Suprapubic skin (tissue), 4 donors: Measurements from ENCODE around the gene TIMM13. TPM values are rescaled to one million over a fixed set of nuclear protein-coding genes. Genes with fewer than 3 reads are reported as not detected.

ENCODE experiments used
- DNase-seq, 2 donors: peaks; one replicate each; pipeline ENCODE4 v3.0.0-alpha.2; 2019; ENCODE audit warnings: low spot score in 2 of 2
- H3K27ac ChIP-seq: fragments of 200-600 bp; sonication (generic); one replicate; pipeline ENCODE4 v1.5.1; 2019
- H3K27me3 ChIP-seq: fragments of 200-600 bp; sonication (generic); one replicate; pipeline ENCODE4 v1.5.1; 2019
- H3K36me3 ChIP-seq: fragments of 200-600 bp; sonication (generic); one replicate; pipeline ENCODE4 v1.5.1; 2019
- H3K4me1 ChIP-seq: fragments of 200-600 bp; sonication (generic); one replicate; pipeline ENCODE4 v1.5.1; 2019
- H3K4me3 ChIP-seq: fragments of 200-600 bp; sonication (generic); one replicate; pipeline ENCODE4 v1.5.1; 2019; ENCODE audit warnings: mild to moderate bottlenecking
- H3K9me3 ChIP-seq: fragments of 200-600 bp; sonication (generic); one replicate; pipeline ENCODE4 v1.5.1; 2019
- EP300 ChIP-seq: sonication (generic); formaldehyde crosslinking; IDR thresholded peaks from one replicate; pipeline ENCODE4 v1.6.1; 2017; ENCODE audit warnings: antibody characterized with exemption
- POLR2A ChIP-seq, 2 donors: fragments of 450-650 bp; IDR thresholded peaks; one replicate each; pipeline ENCODE4 v1.6.1; 2017; ENCODE audit warnings: antibody characterized with exemption in 2 of 2, mild to moderate bottlenecking in 2 of 2, moderate library complexity in 2 of 2
- POLR2AphosphoS5 ChIP-seq, 3 donors: sonication (generic); formaldehyde crosslinking; IDR thresholded peaks; one replicate each; pipeline ENCODE4 v1.6.1; 2017; ENCODE audit warnings: antibody characterized with exemption in 3 of 3
- WGBS: methylation state at CpG from one replicate; pipeline ENCODE4 v1.1.5; 2018; 5-methylcytosine and 5-hydroxymethylcytosine counted together
- total RNA-seq, 4 donors: library from RNA; depleted of rRNA; stranded (reverse); fragments of >200 nt; gene quantifications; one replicate each; pipeline ENCODE4 v1.1.0, GENCODE V29; 2016
- TF ChIP-seq, protein P1 (sequence below), 2 donors: fragments of 200-600 bp in 1 of 2; fragments of 450-650 bp in 1 of 2; sonication (generic) in 1 of 2; IDR thresholded peaks; one replicate each; pipeline ENCODE4 v1.5.1; 2016 to 2019; ENCODE audit warnings: antibody characterized with exemption in 2 of 2, mild to moderate bottlenecking in 1 of 2, moderate library complexity in 1 of 2

The TIMM13 gene
- 10 to 100 TPM; 22.1 to 48.6 (median 46.6) TPM for total RNA-seq

DNA sequence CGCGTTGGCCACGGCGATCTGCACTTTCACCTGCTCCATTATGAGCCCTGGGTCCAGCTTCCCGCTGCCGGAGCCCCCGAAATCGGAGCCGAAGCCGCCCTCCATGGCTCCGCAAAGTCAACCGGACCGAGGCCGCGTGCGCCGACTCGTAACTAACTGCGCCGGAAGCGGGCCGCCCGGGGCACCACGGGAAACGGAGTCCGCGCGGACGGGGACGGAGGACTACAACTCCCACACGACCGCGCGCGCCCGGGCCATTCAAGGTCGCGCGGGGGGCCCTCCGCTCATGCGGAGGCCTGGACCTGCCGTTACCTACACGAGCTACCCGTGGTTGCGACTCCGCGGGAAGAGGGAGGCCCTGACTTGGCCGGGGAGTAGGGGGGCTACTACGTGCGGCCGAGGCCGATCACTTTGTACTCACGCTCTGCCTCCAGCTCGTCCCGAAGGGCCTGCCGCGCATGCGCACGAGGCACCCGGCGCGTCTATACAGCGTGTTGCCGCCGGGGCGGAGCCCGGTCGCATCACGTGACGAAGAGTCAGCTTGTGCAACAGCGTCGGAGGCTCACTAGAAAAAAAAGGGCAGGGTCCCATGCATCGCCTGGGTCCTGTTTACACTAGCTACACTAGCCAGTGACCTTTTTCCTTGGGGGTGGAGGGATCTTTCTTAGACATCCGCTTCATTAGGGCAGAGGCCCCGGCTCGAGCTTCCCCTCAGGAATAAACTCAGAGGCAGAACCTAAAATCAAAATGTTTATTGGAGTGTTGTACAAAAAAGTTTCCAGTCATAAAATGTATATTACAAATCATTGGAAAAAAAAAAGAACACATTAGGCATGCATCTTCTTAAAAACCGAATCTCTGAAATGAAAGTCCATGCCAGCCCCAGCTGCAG, at the start of gene TIMM13:
TSS of gene TIMM13 (minus strand) at position 158 of the 892 bp plus-strand sequence. CDS start at position 105, 53 bp downstream.
- TF ChIP-seq POLR2A (IDR thresholded peaks at IDR 0.05) (peak in 1 of 2 donors; percentile 41), POLR2AphosphoS5 (IDR thresholded peaks at IDR 0.05) (peak in 2 of 3 donors; percentile 84 to 93), EP300 (no peak)
- TF ChIP-seq, protein P1, sequence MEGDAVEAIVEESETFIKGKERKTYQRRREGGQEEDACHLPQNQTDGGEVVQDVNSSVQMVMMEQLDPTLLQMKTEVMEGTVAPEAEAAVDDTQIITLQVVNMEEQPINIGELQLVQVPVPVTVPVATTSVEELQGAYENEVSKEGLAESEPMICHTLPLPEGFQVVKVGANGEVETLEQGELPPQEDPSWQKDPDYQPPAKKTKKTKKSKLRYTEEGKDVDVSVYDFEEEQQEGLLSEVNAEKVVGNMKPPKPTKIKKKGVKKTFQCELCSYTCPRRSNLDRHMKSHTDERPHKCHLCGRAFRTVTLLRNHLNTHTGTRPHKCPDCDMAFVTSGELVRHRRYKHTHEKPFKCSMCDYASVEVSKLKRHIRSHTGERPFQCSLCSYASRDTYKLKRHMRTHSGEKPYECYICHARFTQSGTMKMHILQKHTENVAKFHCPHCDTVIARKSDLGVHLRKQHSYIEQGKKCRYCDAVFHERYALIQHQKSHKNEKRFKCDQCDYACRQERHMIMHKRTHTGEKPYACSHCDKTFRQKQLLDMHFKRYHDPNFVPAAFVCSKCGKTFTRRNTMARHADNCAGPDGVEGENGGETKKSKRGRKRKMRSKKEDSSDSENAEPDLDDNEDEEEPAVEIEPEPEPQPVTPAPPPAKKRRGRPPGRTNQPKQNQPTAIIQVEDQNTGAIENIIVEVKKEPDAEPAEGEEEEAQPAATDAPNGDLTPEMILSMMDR (IDR thresholded peaks at IDR 0.05): no peak
- no peaks in the 10 kb centered on the region for H3K27me3 ChIP-seq
- peaks cover 41% of the 10 kb centered on the region for H3K4me1 ChIP-seq
- peak; percentile 97 to 99 for DNase-seq
- peaks cover 24% of the 10 kb centered on the region for H3K36me3 ChIP-seq
- H3K4me3 ChIP-seq: peak within 1 kb of the TSS; percentile 86
- H3K9me3 ChIP-seq: no peaks in the 10 kb centered on the region
- WGBS: under 1% methylated on average over 48 of the region's 77 CpGs
- H3K27ac ChIP-seq: peak within 1 kb of the TSS; percentile 98

DNA sequence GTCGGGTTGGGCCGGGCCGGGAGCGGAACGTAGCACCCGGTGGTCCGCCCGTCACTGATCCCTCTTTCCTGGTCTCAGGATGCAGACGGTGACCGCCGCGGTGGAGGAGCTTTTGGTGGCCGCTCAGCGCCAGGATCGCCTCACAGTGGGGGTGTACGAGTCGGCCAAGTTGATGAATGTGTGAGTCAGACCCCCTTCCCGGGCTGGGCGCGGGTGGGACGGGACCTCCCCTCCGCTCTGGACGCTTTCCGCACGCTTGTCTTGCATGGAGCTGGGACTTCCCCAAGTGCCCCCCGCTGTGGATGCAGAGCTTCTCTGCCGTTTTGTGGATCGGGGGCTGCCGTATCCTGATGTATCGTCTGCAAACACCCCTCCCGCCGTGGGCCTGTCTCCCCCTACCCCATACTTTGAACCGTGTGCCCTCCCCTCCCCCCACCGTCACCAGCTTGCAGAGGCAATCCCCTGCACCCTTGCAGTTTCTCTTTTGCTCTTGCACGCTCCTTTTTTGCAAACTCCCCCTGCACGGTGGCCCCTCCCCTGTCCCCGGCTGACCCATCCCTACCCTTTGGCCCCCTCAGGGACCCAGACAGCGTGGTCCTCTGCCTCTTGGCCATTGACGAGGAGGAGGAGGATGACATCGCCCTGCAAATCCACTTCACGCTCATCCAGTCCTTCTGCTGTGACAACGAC, 49.2 kb upstream of the TIMM13 start:
- Histone ChIP-seq H3K4me3 (peak overlapping the region; percentile 89), H3K36me3 (peaks cover 11% of the 10 kb centered on the region), H3K27me3 (no peaks in the 10 kb centered on the region), H3K4me1 (peaks cover 39% of the 10 kb centered on the region), H3K27ac (peak overlapping the region; percentile 85), H3K9me3 (no peaks in the 10 kb centered on the region)
- no peak for DNase-seq
- WGBS: under 1% methylated on average over 21 of the region's 42 CpGs
- no peak for TF ChIP-seq POLR2A (IDR thresholded peaks at IDR 0.05)
- TF ChIP-seq EP300: no peak
- TF ChIP-seq POLR2AphosphoS5 (IDR thresholded peaks at IDR 0.05): no peak
- TF ChIP-seq, protein P1 (IDR thresholded peaks at IDR 0.05): no peak

DNA sequence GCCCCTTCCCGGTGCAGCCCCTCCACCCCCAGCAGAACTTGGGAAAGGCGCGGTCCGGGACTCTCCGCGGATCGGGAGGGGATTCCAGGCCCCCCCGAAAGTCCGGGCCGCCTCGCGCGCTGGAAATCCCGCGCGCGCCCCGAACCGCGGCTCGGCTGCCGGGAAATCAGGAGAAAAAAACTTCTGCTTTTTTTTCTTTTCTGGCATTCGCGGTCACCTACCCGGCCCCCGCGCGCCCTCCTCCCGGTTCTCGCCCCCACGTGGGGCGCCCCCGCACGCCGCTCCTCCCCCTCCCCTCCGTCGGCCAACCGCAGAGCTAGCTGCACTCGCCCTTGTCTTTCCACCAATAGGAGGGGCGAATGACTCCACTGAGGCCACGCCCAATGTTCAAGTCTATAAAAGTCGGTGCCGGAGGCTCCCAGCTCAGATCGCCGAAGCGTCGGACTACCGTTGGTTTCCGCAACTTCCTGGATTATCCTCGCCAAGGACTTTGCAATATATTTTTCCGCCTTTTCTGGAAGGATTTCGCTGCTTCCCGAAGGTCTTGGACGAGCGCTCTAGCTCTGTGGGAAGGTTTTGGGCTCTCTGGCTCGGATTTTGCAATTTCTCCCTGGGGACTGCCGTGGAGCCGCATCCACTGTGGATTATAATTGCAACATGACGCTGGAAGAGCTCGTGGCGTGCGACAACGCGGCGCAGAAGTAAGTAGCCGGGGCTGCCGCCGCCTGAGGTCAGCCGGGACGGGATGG, 48.5 kb upstream of the TIMM13 start, which contains the start of gene GADD45B:
TSS of gene GADD45B (plus strand) at position 426 of the 749 bp plus-strand sequence. CDS start at position 658, 232 bp downstream.
- Histone ChIP-seq H3K4me3 (peak within 1 kb of the TSS; percentile 89), H3K36me3 (peaks cover 11% of the 10 kb centered on the region), H3K4me1 (peaks cover 39% of the 10 kb centered on the region), H3K9me3 (no peaks in the 10 kb centered on the region), H3K27ac (peak within 1 kb of the TSS; percentile 85), H3K27me3 (no peaks in the 10 kb centered on the region)
- peak; percentile 98 to 99 for DNase-seq
- TF ChIP-seq, protein P1 (IDR thresholded peaks at IDR 0.05): no peak
- peak; percentile 100 for TF ChIP-seq POLR2AphosphoS5 (IDR thresholded peaks at IDR 0.05)
- TF ChIP-seq EP300: no peak
- peak; percentile 100 for TF ChIP-seq POLR2A (IDR thresholded peaks at IDR 0.05)
- WGBS: under 1% methylated on average over 38 of the region's 70 CpGs

DNA sequence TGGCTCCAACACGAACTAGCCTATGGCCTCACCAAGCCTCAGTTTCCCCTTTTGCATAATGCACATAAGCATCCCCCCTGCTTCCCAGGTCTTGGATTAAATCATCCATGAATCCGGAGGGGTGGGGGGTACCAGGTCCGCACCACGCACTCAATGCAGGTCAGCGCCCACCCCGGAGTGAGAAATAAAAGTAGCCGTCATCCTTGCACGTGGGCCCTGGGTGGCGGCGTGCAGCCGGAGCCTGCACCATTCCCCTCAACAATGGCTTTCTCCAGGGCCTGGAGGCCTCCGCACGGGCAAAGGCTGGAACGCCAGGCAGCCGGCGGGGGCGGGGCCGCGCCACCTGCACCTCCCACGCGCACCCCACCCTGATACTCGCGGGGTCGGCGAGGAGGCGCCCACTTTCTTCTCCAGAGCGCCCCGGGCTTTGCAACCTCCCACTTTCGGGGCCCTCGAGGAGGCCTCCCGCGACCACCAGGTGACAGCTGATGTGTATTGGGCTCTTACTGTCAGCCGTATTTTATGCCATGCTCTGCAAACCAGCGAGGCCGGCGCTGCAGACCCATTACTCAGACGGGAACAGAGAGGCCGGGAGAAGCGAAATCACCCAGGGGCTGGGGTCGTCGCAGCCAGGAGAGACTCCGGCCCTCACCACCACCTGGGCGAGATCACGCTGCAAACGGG, 47.8 kb upstream of the TIMM13 start:
- Histone ChIP-seq H3K36me3 (peaks cover 11% of the 10 kb centered on the region), H3K27ac (peak overlapping the region; percentile 85), H3K4me3 (peak overlapping the region; percentile 89), H3K27me3 (no peaks in the 10 kb centered on the region), H3K9me3 (no peaks in the 10 kb centered on the region), H3K4me1 (peaks cover 39% of the 10 kb centered on the region)
- no peak for TF ChIP-seq POLR2A (IDR thresholded peaks at IDR 0.05)
- TF ChIP-seq POLR2AphosphoS5 (IDR thresholded peaks at IDR 0.05): peak in 1 of 3 donors; percentile 37
- no peak for TF ChIP-seq EP300
- TF ChIP-seq, protein P1 (IDR thresholded peaks at IDR 0.05): peak in 1 of 2 donors; percentile 6
- WGBS: 0% methylated on average over 9 of the region's 45 CpGs
- DNase-seq: peak in 1 of 2 donors; percentile 80
